Urinary bladder (tissue), 4 donors: ENCODE data around the gene MGAT5B. TPM values are rescaled to one million over a fixed set of nuclear protein-coding genes. Genes with fewer than 3 reads are reported as not detected.
"Not testable (repeated sequence)": the region's sequence is repeated elsewhere in the genome, so short reads cannot be mapped to it uniquely, and the experiment has no call there.

Source experiments
- DNase-seq: peaks from one replicate; pipeline ENCODE4 v3.0.0-alpha.2; 2015; ENCODE audit errors: extremely low spot score
- H3K27ac ChIP-seq: one replicate; pipeline ENCODE4 v1.5.1; 2013; ENCODE audit warnings: low read depth, mild to moderate bottlenecking, moderate library complexity
- H3K36me3 ChIP-seq: one replicate; pipeline ENCODE4 v1.6.1; 2013; ENCODE audit warnings: mild to moderate bottlenecking, moderate library complexity; ENCODE audit not compliant: insufficient read depth
- H3K4me1 ChIP-seq: one replicate; pipeline ENCODE4 v1.6.1; 2013; ENCODE audit warnings: mild to moderate bottlenecking, moderate library complexity; ENCODE audit not compliant: insufficient read depth
- H3K4me3 ChIP-seq: one replicate; pipeline ENCODE4 v1.5.1; 2013; ENCODE audit warnings: low read depth, low read length
- WGBS: extraction: QIAGEN DNeasy Blood & Tissue Kit; methylation state at CpG from one replicate; pipeline ENCODE4 v1.1.7; 2013; 5-methylcytosine and 5-hydroxymethylcytosine counted together
- polyA plus RNA-seq: library from polyadenylated mRNA; stranded (reverse); fragments of 200-250 nt; gene quantifications from one replicate; pipeline ENCODE4 v1.2.3, GENCODE V29; 2013
- total RNA-seq: library from RNA; depleted of rRNA; stranded (reverse); fragments of >200 nt; gene quantifications from one replicate; pipeline ENCODE4 v1.2.3, GENCODE V29; 2014
- donor health status: healthy with polysubstance abuse.
- donor health status: healthy.

Gene MGAT5B
- total and polyA plus RNA-seq, 2 donors, result 0.38 to 0.63 TPM

DNA sequence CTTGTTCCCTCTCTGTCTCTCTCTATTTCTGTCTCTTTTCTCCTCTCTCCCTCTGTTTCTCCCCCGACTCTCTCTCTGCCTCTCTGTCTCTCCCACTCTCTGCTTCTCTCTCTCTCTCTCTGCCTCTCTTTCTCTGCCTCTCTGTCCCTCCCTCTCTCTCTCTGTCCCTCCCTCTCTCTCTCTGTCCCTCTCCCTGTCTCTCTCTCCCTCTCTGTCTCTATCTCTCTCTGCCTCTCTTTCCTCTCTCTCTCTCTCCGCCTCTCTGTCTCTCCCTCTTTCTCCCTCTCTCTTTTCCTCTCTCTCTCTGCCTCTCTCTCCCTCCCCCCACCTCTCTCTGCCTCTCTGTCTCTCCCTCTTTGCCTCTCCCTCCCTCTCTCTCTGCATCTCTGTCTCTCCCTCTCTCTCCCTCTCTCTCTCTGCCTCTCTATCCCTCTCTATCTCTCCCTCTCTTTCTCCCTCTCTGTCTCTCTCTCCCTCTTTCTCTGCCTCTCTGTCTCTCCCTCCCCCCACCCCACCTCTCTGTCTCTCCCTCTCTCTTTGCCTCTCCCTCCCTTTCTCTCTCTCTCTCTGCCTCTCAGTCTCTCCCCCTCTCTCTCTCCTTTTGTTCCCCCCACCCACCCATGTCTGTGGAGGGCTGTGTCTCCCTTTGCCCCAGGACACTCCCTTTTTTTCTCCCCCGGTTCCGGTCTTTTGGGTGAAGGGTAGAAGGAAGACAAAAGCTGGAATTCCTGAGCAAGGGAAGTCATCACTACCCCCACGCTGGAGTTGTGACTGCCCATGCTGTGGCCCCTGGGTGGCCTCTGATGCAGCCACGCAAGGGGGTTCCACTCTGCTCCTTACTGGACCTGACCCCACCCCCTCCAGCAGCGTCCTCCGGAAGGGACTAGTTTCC, 27.1 kb upstream of the MGAT5B start:
- Histone ChIP-seq H3K36me3 (no peaks in the 10 kb centered on the region), H3K4me3 (no peak overlapping the region), H3K27ac (no peak overlapping the region), H3K4me1 (no peaks in the 10 kb centered on the region)
- 13% methylated on average over 8 of the region's 8 CpGs for WGBS
- no peak for DNase-seq

DNA sequence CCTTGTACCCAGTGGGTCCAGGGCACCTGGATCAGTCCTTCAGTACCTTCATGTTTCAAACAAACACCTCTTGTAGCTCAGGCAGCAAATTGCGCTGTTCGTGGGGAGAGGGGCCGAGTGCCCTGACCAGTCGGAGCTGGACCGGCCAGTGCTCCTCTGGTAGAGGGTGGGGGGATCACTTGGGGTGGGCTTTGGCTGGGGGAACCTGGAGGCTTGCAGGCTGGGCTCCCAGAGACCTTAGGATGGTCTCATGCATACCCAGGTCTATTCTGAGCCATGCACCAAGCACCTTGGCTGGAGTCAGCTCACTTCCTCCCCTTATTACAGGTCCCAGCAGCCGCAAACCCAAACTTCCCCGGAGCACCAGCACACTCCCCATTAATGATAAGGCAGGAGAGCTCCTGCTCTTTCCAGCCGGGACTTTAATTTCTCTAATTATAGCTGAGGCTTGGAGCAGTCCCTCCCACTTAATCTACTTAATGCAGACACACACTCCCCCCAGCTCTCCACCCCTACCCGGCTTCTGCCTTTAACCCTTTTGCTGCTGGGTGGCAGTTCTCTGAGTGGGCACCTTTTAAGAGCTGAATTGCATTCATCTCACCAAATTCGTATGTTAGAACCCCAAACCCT, 26.3 kb upstream of the MGAT5B start:
- no peak overlapping the region for H3K27ac ChIP-seq
- no peaks in the 10 kb centered on the region for H3K4me1 ChIP-seq
- H3K4me3 ChIP-seq, result no peak overlapping the region
- H3K36me3 ChIP-seq, result no peaks in the 10 kb centered on the region
- 10% methylated on average over 10 of the region's 10 CpGs for WGBS
- no peak for DNase-seq

DNA sequence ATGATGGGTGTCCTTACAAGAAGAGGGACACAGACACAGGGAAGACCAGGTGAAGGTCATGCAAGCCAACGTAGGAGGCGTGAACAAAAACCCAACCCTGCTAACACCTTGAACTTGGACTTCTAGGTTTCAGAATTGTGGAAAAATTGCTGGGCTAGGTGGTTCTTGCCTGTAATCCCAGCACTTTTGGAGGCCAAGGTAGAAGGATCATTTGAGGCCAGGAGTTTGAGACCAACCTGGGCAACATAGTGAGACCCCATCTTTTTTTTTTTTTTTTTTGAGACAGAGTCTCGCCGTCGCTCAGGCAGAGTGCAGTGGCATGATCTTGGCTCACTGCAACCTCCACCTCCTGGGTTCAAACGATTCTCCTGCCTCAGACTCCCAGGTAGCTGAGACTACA, 25.1 kb upstream of the MGAT5B start:
- not testable (repeated sequence) for H3K36me3 ChIP-seq, DNase-seq, H3K27ac ChIP-seq, H3K4me3 ChIP-seq, H3K4me1 ChIP-seq
- 90% methylated on average over 6 of the region's 6 CpGs for WGBS

DNA sequence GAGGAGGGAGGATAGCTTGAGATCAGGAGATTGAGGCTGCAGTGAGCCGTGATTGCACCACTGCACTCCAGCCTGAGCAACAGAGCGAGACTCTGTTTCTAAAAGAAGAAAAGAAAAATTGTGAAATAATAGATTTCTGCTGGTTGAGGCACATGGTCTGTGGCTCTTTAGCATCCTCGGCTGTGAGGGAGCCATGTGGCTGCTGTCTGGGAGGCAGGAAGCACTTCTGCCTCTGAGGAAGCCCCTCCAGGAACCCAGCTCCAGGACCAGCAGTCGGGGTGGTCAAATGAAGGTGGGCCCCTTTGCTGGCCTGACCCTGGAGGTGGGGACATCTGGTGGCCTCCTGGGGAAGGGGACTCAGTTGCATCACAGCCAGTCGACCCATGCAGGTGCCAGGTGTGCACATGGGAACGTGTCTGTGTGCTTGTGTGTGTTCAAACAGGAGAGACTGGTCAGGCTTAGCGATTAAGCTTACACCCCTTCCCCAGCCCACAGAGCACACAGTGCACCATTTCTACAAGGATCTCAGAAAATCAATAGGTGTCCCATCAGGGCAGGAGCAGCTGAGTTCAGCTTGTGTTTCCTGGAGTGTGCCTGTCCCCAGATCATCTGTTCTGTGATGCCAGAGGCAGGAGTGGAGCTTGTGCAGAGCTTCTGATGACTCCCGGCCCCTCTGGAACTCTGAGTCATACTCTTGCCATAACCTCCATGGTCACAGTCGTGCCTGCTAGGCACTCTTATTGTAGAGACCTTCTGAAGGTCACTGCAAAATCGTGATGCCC, 24.3 kb upstream of the MGAT5B start:
- no peak for DNase-seq
- H3K36me3 ChIP-seq, result no peaks in the 10 kb centered on the region
- no peak overlapping the region for H3K27ac ChIP-seq
- no peak overlapping the region for H3K4me3 ChIP-seq
- no peaks in the 10 kb centered on the region for H3K4me1 ChIP-seq
- 59% methylated on average over 10 of the region's 10 CpGs for WGBS

DNA sequence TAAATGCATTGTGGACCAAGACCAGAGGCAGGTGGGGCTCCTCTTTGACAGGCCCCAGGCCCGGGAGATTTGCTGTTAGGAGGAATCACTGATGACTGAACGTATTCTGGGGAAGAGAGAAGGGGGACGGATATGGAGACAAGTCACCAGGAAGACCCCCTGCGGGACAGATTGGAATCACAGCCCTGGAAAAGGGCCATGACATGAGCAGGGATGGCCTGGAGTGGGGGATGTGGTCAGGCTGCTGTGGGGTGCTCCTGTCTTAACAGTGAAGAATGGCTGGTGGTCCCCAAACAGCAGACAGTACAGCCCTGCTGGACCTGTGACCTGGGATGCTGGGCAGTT, 23.7 kb upstream of the MGAT5B start:
- H3K4me3 ChIP-seq, result no peak overlapping the region
- no peaks in the 10 kb centered on the region for H3K36me3 ChIP-seq
- H3K4me1 ChIP-seq, result no peaks in the 10 kb centered on the region
- 77% methylated on average over 4 of the region's 4 CpGs for WGBS
- DNase-seq, result no peak
- H3K27ac ChIP-seq, result no peak overlapping the region

DNA sequence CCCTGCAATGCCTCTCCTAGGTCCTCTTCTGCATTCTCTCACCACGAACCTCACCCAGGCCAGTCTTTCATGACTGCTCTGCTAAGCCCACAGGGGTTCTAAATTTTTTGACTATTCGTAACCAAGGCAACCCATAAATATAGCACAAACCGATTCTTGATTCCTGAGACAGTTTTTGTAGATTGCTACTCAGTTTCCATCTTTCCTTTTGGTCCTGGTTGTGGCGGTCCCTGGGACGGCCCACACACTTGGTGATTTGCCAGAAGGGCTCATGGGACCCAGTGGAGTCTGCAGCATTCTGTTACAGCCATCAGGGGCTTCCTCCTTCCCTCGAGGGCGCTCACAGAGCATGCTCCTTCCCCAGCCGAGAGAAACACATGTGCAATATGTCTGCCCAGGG, 23.4 kb upstream of the MGAT5B start:
- Histone ChIP-seq H3K27ac (no peak overlapping the region), H3K36me3 (no peaks in the 10 kb centered on the region), H3K4me3 (no peak overlapping the region), H3K4me1 (no peaks in the 10 kb centered on the region)
- whole genome bisulfite sequencing, result 49% methylated on average over 8 of the region's 8 CpGs
- no peak for DNase-seq

DNA sequence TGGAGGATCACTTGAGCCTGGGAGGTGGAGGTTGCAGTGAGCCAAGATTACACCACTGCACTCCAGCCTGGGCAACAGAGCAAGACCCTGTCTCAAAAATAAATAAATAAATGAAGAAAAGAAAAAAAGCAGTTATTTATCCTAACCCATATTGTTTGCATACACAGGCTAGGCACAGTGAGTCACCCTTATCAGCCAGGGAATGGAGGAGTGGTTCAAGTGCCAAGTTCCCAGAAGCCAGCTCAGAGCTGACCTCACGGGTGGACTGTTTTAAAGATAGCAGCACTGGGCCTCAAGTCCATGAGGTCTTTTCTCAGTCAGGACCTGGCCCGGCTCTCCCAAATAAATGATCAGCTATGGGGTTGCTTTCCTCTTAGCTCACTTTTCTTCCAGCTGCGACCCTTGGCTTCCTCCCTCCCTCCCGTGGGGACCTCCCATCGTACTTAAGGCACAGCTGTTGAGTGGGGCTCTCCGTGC, 22.6 kb upstream of the MGAT5B start:
- Histone ChIP-seq H3K27ac (no peak overlapping the region), H3K4me3 (no peak overlapping the region), H3K36me3 (no peaks in the 10 kb centered on the region), H3K4me1 (no peaks in the 10 kb centered on the region)
- 56% methylated on average over 6 of the region's 6 CpGs for WGBS
- DNase-seq, result no peak

DNA sequence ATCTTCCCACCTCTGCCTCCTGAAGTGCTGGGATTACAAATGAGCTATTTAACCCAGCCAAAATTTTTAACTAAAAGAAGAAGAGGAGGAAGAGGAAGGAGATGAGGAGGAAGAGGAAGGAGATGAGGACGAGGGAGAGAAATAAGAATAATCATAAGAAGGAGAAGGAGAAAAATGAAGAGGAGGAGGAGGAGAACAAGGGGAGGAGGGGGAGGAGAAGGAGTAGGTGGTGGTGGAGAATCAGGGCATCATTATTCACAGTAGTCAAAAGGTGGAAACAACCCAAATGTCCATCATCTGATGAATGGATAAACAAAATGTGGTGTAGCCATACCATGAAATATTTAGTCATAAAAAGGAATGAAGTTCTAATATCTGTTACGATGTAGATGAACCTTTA, 21.2 kb upstream of the MGAT5B start:
- H3K36me3 ChIP-seq, result no peaks in the 10 kb centered on the region
- 82% methylated on average over 2 of the region's 2 CpGs for WGBS
- no peaks in the 10 kb centered on the region for H3K4me1 ChIP-seq
- no peak overlapping the region for H3K27ac ChIP-seq
- DNase-seq, result no peak
- no peak overlapping the region for H3K4me3 ChIP-seq

DNA sequence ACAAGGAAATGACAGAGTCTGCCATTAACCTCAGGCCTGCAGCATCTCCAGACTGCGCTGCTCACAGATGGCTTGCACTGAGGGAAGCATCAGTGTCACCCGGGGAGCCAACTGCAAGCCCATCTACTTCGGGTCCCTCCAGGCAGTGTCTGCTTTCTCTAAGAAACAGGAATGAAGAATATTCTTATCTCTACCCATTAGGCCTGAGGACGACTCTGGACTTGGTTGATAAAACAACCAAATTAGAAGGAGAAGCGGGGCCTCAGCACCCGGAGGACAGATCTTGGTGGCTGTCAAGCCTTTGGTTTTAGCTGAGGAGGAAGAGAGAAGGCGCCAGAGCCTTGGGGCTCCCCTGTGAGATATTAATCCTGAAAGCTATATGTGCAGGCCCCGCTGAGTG, 19.5 kb upstream of the MGAT5B start:
- no peak for DNase-seq
- Histone ChIP-seq H3K36me3 (no peaks in the 10 kb centered on the region), H3K27ac (no peak overlapping the region), H3K4me1 (no peaks in the 10 kb centered on the region), H3K4me3 (no peak overlapping the region)
- WGBS, result 79% methylated on average over 8 of the region's 8 CpGs

DNA sequence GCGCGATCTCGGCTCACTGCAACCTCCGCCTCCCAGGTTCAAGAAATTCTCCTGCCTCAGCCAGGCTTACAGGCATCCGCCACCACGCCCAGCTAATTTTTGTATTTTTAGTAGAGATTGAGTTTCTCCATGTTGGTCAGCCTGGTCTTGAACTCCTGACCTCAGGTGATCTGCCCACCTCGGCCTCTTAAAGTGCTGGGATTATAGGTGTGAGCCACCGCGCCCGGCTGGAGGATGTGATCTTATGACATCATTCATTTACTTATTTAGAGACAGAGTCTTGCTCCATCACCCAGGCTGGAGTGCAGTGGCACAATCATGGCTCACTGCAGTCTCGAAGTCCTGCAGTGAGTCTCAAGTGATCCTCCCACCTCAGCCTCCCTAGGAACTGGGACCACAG, 19.0 kb upstream of the MGAT5B start:
- H3K27ac ChIP-seq, H3K36me3 ChIP-seq, H3K4me1 ChIP-seq, H3K4me3 ChIP-seq, DNase-seq: not testable (repeated sequence)
- WGBS, result 91% methylated on average over 11 of the region's 11 CpGs

DNA sequence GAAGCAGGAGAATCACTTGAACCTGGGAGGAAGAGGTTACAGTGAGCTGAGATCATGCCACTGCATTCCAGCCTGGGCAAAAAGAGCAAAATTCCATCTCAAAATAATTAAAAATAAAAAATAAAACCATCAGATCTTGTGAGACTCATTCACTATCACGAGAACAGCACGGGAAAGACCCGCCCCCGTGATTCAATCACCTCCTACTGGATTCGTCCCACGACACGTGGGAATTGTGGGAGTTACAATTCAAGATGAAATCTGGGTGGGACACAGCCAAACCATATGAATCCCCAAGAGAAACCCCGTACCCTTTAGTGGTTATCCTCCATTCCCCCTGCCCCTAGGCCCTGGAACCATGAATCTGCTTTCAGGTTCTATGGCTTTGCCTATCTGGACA, 15.4 kb upstream of the MGAT5B start:
- no peaks in the 10 kb centered on the region for H3K36me3 ChIP-seq
- H3K27ac ChIP-seq, result no peak overlapping the region
- no peaks in the 10 kb centered on the region for H3K4me1 ChIP-seq
- WGBS, result 71% methylated on average over 8 of the region's 8 CpGs
- no peak overlapping the region for H3K4me3 ChIP-seq
- no peak for DNase-seq

DNA sequence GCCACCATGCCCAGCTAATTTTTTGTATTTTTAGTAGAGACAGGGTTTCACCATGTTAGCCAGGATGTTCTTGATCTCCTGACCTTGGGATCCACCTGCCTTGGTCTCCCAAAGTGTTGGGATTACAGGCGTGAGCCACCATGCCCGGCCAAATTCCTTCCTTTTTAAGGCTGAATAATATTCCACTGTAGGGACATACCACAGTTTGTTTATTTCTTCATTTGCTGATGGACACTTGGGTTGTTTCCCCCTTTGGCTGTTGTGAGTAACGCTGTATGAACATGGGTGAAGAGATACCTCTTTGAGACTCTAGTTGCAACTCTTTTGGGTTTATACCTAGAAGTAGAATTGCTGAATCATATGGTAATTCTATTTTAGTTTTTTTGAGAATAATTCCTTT, 13.1 kb upstream of the MGAT5B start:
- no peak for DNase-seq
- H3K36me3 ChIP-seq, result no peaks in the 10 kb centered on the region
- no peak overlapping the region for H3K4me3 ChIP-seq
- WGBS, result 95% methylated on average over 3 of the region's 3 CpGs
- H3K27ac ChIP-seq, result no peak overlapping the region
- H3K4me1 ChIP-seq, result no peaks in the 10 kb centered on the region

DNA sequence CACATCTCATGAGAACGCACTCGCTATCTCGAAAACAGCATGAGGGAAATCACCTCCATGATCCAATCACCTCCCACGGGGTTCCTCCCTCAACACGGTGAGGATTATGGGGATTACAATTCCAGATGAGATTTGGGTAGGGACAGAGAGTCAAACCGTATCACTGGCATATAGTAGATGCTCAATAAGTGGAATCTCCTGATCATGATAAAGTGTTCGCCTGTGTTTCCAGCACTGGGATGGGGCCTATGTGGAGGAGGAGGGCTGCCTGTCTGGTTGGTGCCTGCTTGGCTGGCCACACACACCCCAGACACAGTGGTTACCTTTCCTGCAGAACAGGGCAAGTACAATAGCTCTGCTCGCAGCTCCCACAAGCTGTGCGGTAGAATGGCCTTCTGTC, 6.1 kb upstream of the MGAT5B start:
- Histone ChIP-seq H3K36me3 (no peaks in the 10 kb centered on the region), H3K4me3 (no peak overlapping the region), H3K4me1 (no peaks in the 10 kb centered on the region), H3K27ac (no peak overlapping the region)
- WGBS, result 80% methylated on average over 9 of the region's 9 CpGs
- DNase-seq, result no peak

DNA sequence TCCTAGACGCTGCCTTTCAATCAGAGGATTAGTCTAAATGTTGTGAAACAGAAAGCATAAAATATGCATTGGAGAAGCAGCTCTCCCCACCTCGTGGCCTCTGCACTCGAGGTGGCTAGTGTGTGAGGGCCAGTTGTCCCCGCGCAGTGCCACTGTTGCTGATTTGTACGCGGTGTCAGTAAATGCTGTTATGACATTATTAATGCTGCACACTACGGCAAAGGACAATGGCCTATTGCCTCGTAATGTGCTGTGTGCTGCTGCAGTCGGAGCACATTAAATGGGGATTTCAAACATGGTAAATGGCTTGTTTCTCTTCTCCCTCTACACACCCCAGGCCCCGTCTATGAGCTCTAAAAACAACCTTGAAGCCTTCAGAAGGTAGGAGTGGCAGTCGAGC, 5.7 kb upstream of the MGAT5B start:
- 77% methylated on average over 12 of the region's 12 CpGs for WGBS
- DNase-seq, result no peak

More for the DNA sequence above, 5.7 kb upstream of the MGAT5B start:
- Histone ChIP-seq H3K4me1 (no peaks in the 10 kb centered on the region), H3K27ac (no peak overlapping the region), H3K36me3 (no peaks in the 10 kb centered on the region), H3K4me3 (no peak overlapping the region)
